ENCODE data around the gene ARF1.

Gene ARF1

GRCh38 chr1:228141226-228142044 is 58.9 kb downstream of the ARF1 start:
- FAIRE-seq (no peak), DNase-seq (ENCODE audit: insufficient read length) (no peak)
- TF ChIP-seq POLR2AphosphoS5 (IDR thresholded peaks at IDR 0.05; ENCODE audit: low read depth, low read length) (no peak), TAF1 (IDR thresholded peaks at IDR 0.05; ENCODE audit: borderline replicate concordance, low read depth, low read length) (no peak), POLR2A (IDR thresholded peaks at IDR 0.05; ENCODE audit: low read depth, low read length) (no peak)

GRCh38 chr1:228142155-228142691 is 59.7 kb downstream of the ARF1 start:
- no peak for FAIRE-seq
- no peak for DNase-seq (ENCODE audit: insufficient read length)
- TF ChIP-seq POLR2AphosphoS5 (IDR thresholded peaks at IDR 0.05; ENCODE audit: low read depth, low read length) (no peak), TAF1 (IDR thresholded peaks at IDR 0.05; ENCODE audit: borderline replicate concordance, low read depth, low read length) (no peak), POLR2A (IDR thresholded peaks at IDR 0.05; ENCODE audit: low read depth, low read length) (no peak)

GRCh38 chr1:228142701-228143136 is 60.2 kb downstream of the ARF1 start:
- FAIRE-seq, result no peak
- no peak for DNase-seq (ENCODE audit: insufficient read length)
- TF ChIP-seq TAF1 (IDR thresholded peaks at IDR 0.05; ENCODE audit: borderline replicate concordance, low read depth, low read length) (no peak), POLR2A (IDR thresholded peaks at IDR 0.05; ENCODE audit: low read depth, low read length) (no peak), POLR2AphosphoS5 (IDR thresholded peaks at IDR 0.05; ENCODE audit: low read depth, low read length) (no peak)

- FAIRE-seq, result no peak
- DNase-seq (ENCODE audit: insufficient read length), result no peak
- no peak for TF ChIP-seq POLR2AphosphoS5 (IDR thresholded peaks at IDR 0.05; ENCODE audit: low read depth, low read length)
Measured at GRCh38 chr1:228143480-228144192, 61.1 kb downstream of the ARF1 start.

GRCh38 chr1:228144193-228144992 is 61.9 kb downstream of the ARF1 start:
- FAIRE-seq, result no peak

GRCh38 chr1:228144993-228145343 is 62.5 kb downstream of the ARF1 start:
- no peak for TF ChIP-seq TAF1 (IDR thresholded peaks at IDR 0.05; ENCODE audit: borderline replicate concordance, low read depth, low read length)
- TF ChIP-seq POLR2AphosphoS5 (IDR thresholded peaks at IDR 0.05; ENCODE audit: low read depth, low read length), result no peak
- TF ChIP-seq POLR2A (IDR thresholded peaks at IDR 0.05; ENCODE audit: low read depth, low read length), result no peak
- DNase-seq (ENCODE audit: insufficient read length) (no peak), FAIRE-seq (no peak)

More at GRCh38 chr1:228144193-228144992, 61.9 kb downstream of the ARF1 start:
- no peak for DNase-seq (ENCODE audit: insufficient read length)
- no peak for TF ChIP-seq POLR2AphosphoS5 (IDR thresholded peaks at IDR 0.05; ENCODE audit: low read depth, low read length)
- TF ChIP-seq POLR2A (IDR thresholded peaks at IDR 0.05; ENCODE audit: low read depth, low read length), result no peak
- no peak for TF ChIP-seq TAF1 (IDR thresholded peaks at IDR 0.05; ENCODE audit: borderline replicate concordance, low read depth, low read length)

GRCh38 chr1:228145463-228146416 is 63.2 kb downstream of the ARF1 start:
- DNase-seq (ENCODE audit: insufficient read length), result no peak
- no peak for FAIRE-seq
- no peak for TF ChIP-seq POLR2A (IDR thresholded peaks at IDR 0.05; ENCODE audit: low read depth, low read length)
- TF ChIP-seq POLR2AphosphoS5 (IDR thresholded peaks at IDR 0.05; ENCODE audit: low read depth, low read length), result no peak
- TF ChIP-seq TAF1 (IDR thresholded peaks at IDR 0.05; ENCODE audit: borderline replicate concordance, low read depth, low read length), result no peak

GRCh38 chr1:228146417-228147150 is 64.1 kb downstream of the ARF1 start:
- FAIRE-seq (no peak), DNase-seq (ENCODE audit: insufficient read length) (no peak)
- TF ChIP-seq POLR2AphosphoS5 (IDR thresholded peaks at IDR 0.05; ENCODE audit: low read depth, low read length) (no peak), TAF1 (IDR thresholded peaks at IDR 0.05; ENCODE audit: borderline replicate concordance, low read depth, low read length) (no peak), POLR2A (IDR thresholded peaks at IDR 0.05; ENCODE audit: low read depth, low read length) (no peak)

GRCh38 chr1:228147151-228147693 is 64.7 kb downstream of the ARF1 start:
- DNase-seq (ENCODE audit: insufficient read length) (no peak), FAIRE-seq (no peak)
- no peak for TF ChIP-seq POLR2A (IDR thresholded peaks at IDR 0.05; ENCODE audit: low read depth, low read length)
- TF ChIP-seq TAF1 (IDR thresholded peaks at IDR 0.05; ENCODE audit: borderline replicate concordance, low read depth, low read length), result no peak
- TF ChIP-seq POLR2AphosphoS5 (IDR thresholded peaks at IDR 0.05; ENCODE audit: low read depth, low read length), result no peak

All from GM12892 (cell line).